IPS-15b (cell line): ENCODE measurements around the gene RAB14.

ENCODE experiments used
- H3K27me3 ChIP-seq: one replicate; pipeline ENCODE4 v1.6.1; 2013; ENCODE audit warnings: low read length; ENCODE audit not compliant: control insufficient read depth, insufficient read depth
- H3K36me3 ChIP-seq: one replicate; pipeline ENCODE4 v1.6.1; 2013; ENCODE audit warnings: low read length; ENCODE audit not compliant: control insufficient read depth, insufficient read depth
- H3K4me1 ChIP-seq: one replicate; pipeline ENCODE4 v1.6.1; 2013; ENCODE audit warnings: mild to moderate bottlenecking, low read length; ENCODE audit not compliant: control insufficient read depth, insufficient read depth
- H3K4me3 ChIP-seq: one replicate; pipeline ENCODE4 v1.5.1; 2013; ENCODE audit warnings: low read depth, low read length
- H3K9ac ChIP-seq: one replicate; pipeline ENCODE4 v1.6.1; 2013; ENCODE audit warnings: low read depth, mild to moderate bottlenecking, low read length
- H3K9me3 ChIP-seq: one replicate; pipeline ENCODE4 v1.6.1; 2013; ENCODE audit warnings: mild to moderate bottlenecking, low read length; ENCODE audit not compliant: control insufficient read depth, insufficient read depth

Gene RAB14

GRCh38 chr9:121217609-121218292 lies 16.1 kb upstream of the RAB14 start:
- Histone ChIP-seq H3K9me3 (no peaks in the 10 kb centered on the region), H3K9ac (no peak overlapping the region), H3K4me1 (peaks cover 19% of the 10 kb centered on the region), H3K4me3 (no peak overlapping the region), H3K36me3 (no peaks in the 10 kb centered on the region), H3K27me3 (peaks cover 6% of the 10 kb centered on the region)

DNA sequence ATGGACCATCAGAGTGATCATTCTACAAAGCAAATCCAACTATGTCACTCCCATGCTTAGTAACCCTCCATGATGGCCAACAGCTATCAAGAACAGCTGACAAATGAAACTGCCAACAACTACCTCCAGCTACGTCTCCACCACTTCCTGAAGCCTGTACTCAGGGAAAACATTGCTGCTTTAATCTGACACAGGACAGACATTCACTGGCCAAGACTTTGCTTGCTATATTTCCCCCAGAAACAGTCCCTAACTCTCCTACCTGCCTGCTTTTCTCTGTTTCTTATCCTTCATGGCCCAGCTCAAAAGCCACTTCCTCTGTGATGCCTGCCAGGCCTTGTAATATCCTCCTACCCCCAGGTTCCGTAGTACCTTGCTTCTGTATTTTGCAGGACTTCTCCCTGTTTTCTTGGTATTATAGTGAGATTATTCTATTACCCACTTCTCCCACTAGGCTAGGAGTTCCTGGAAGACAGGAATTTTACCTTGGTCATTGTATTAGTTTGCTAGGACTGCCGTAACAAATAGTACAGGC lies 14.7 kb upstream of the RAB14 start:
- H3K9ac ChIP-seq, result no peak overlapping the region
- no peaks in the 10 kb centered on the region for H3K9me3 ChIP-seq
- peaks cover 6% of the 10 kb centered on the region for H3K27me3 ChIP-seq
- peaks cover 11% of the 10 kb centered on the region for H3K4me1 ChIP-seq
- no peak overlapping the region for H3K4me3 ChIP-seq
- no peaks in the 10 kb centered on the region for H3K36me3 ChIP-seq

GRCh38 chr9:121214005-121214404 lies 12.3 kb upstream of the RAB14 start:
- Histone ChIP-seq H3K9ac (no peak overlapping the region), H3K9me3 (no peaks in the 10 kb centered on the region), H3K27me3 (peaks cover 10% of the 10 kb centered on the region), H3K4me3 (no peak overlapping the region), H3K36me3 (no peaks in the 10 kb centered on the region), H3K4me1 (peaks cover 5% of the 10 kb centered on the region)

DNA sequence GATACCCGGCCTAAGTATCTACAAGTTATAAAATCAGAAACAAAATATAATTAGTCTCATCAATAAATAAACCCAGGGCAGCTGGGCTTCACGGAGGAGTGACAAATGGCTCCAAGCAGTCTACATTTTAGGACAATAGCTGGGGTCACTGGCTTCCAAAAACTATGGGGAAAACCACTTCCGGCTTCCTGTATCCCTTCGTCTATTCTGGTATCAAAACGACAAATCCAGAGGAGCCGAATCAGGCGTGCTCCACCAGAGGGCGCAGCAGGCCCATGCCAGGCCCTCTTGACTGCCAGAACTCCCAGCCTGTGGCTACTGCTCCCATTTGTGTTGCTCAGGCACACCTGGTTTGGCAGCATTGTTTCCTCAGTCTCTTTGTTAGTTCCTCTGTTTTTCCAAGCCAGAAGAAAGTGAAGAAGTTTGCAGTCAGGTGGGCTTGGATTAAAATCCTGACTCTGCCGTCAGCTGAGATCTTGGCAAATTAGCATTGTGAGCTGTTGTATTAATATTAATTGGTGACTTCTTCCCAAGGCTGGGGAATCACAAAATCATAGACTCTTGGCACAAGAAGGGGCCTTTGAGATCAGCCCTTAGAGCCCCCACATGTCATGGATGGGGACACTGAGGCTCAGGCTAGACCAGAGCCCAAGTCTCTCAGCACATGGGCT lies 11.6 kb upstream of the RAB14 start:
- peaks cover 5% of the 10 kb centered on the region for H3K4me1 ChIP-seq
- H3K9ac ChIP-seq, result no peak overlapping the region

DNA sequence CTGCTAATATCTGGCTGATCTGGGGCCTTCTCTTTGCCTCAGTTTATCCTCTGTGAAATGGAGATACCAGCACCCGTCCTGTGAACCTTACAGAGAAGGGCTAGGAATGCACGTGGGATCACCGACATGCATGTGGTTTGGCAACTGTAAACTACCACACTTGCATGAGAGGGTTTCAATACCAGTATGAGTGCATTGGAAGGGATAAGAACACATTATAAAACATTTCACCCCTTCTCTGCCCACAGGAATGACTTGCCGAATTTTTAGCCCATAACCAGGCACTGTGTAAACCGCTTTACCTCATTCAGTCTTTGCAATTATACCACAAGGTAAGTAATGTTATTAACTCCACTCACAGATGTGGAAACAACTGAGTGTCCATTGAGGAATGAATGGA lies 8.9 kb upstream of the RAB14 start:
- Histone ChIP-seq H3K9me3 (no peaks in the 10 kb centered on the region), H3K9ac (no peak overlapping the region), H3K27me3 (peaks cover 18% of the 10 kb centered on the region), H3K36me3 (no peaks in the 10 kb centered on the region), H3K4me1 (peaks cover 5% of the 10 kb centered on the region), H3K4me3 (no peak overlapping the region)

More for the DNA sequence above, 11.6 kb upstream of the RAB14 start:
- no peaks in the 10 kb centered on the region for H3K9me3 ChIP-seq
- no peaks in the 10 kb centered on the region for H3K36me3 ChIP-seq
- peaks cover 15% of the 10 kb centered on the region for H3K27me3 ChIP-seq
- no peak overlapping the region for H3K4me3 ChIP-seq

- Histone ChIP-seq H3K4me1 (no peaks in the 10 kb centered on the region), H3K9ac (no peak overlapping the region), H3K4me3 (no peak overlapping the region), H3K36me3 (no peaks in the 10 kb centered on the region), H3K27me3 (peaks cover 19% of the 10 kb centered on the region), H3K9me3 (no peaks in the 10 kb centered on the region)
Observed at GRCh38 chr9:121207371-121207940, 5.8 kb upstream of the RAB14 start.

GRCh38 chr9:121206516-121207370 lies 5.1 kb upstream of the RAB14 start:
- H3K36me3 ChIP-seq, result no peaks in the 10 kb centered on the region
- no peak overlapping the region for H3K4me3 ChIP-seq
- no peak overlapping the region for H3K9ac ChIP-seq
- H3K27me3 ChIP-seq, result peaks cover 19% of the 10 kb centered on the region
- no peaks in the 10 kb centered on the region for H3K9me3 ChIP-seq
- H3K4me1 ChIP-seq, result peaks cover 2% of the 10 kb centered on the region

DNA sequence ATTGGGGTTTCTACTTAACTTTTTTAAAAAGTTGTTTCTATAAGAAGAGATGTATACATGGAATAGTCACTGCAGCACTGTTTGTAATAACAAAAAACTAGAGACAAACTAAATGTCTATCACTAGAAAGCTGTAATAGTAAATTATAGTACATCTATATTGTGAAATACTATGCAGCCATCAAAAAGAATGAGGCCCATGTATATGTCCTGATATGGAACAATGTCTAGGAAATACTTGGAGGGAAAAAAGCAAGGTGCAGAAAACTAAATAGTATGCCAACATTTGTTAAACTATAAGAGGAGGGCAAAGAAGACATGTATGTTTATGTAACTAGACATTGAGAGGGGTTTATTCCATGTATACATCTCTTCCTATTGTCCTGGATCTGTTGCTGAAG lies 2.9 kb upstream of the RAB14 start:
- no peak overlapping the region for H3K4me3 ChIP-seq
- peaks cover 16% of the 10 kb centered on the region for H3K27me3 ChIP-seq
- no peaks in the 10 kb centered on the region for H3K36me3 ChIP-seq
- H3K9me3 ChIP-seq, result no peaks in the 10 kb centered on the region
- H3K4me1 ChIP-seq, result peaks cover 8% of the 10 kb centered on the region
- H3K9ac ChIP-seq, result no peak overlapping the region

DNA sequence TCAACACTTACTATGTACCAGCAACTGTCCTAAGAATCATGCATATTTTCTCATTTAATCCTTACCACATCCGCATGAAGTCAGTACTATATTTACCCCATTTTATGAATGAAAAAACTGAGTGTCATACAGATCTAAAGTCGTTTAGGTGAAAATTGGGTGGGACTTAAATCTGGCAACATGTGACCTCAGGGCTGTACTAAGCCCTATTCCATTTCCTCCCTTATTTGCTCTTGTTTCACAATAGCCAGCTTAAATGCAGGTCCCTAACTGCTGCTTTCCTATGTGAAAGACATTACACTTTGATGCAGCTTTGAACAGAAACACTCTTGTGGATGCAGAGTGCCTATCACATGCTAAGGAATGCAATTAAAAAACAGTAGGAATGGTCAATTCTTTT lies 2.5 kb upstream of the RAB14 start:
- Histone ChIP-seq H3K36me3 (no peaks in the 10 kb centered on the region), H3K4me3 (no peak overlapping the region), H3K9me3 (no peaks in the 10 kb centered on the region), H3K9ac (no peak overlapping the region), H3K4me1 (peaks cover 8% of the 10 kb centered on the region), H3K27me3 (peaks cover 16% of the 10 kb centered on the region)

DNA sequence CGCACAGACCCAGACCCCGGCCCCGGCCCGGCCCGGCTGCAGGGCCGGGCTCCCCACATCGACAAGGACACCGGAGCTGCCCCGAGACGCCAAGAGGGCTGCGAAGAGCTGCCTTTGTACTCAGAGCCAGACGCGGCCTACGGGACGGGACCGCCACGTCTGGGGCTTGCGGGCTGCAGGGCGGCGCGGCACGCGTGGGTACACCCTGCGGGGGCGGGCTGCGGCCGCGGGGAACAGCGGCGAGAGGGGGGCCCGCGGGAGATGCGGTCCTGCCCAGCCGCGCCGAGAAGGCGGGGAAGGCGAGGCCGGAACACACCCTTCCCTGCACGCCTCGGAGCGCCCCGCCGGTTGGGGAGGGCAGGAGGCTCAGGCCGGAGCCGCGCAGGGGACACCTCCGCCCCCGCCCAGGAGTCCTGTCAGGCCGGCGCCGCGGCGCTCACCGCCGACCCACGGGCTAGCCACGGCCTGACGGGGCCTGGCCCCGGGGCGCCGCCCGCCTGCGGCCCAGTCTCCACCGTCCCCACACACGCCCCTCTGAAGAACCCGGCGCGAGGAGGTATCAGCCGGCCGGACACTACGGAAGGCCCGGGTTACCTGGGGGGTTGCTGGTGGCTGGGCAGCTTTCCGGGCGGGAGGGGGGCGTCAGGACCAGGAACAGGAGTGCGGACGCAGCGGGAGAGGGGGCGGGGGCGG lies 478 bp downstream of the RAB14 start:
- Histone ChIP-seq H3K36me3 (no peaks in the 10 kb centered on the region), H3K4me1 (peaks cover 8% of the 10 kb centered on the region)

DNA sequence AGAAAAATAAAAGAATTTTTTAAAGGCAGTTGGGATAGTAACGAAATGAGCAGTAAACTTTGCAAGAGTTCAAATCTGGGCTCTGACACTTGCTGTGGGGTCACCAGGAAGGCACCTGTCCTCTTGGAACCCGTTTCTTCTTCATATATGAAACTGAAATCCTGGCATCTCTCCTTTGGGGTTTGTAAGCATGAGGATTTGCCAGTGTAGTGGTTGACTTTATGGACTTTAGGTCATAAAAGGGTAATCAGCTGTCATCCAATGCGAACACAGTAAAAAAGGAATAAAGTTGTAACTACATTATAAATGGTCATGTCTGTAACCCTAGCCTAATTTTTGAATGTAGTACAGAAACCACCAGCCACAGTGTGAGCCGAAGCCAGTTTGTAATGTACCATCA lies 1.3 kb downstream of the RAB14 start:
- H3K4me1 ChIP-seq, result peaks cover 8% of the 10 kb centered on the region

More for the DNA sequence above, 478 bp downstream of the RAB14 start:
- Histone ChIP-seq H3K4me3 (peak overlapping the region; percentile 82), H3K9ac (peak overlapping the region; percentile 73), H3K9me3 (no peaks in the 10 kb centered on the region), H3K27me3 (peaks cover 7% of the 10 kb centered on the region)

More for the DNA sequence above, 1.3 kb downstream of the RAB14 start:
- Histone ChIP-seq H3K27me3 (peaks cover 4% of the 10 kb centered on the region), H3K9me3 (no peaks in the 10 kb centered on the region), H3K4me3 (peak overlapping the region; percentile 82), H3K9ac (peak overlapping the region; percentile 73), H3K36me3 (no peaks in the 10 kb centered on the region)
